ENCODE results near the gene SLC45A2.
"Not testable (repeated sequence)": the region's sequence is repeated elsewhere in the genome, so short reads cannot be mapped to it uniquely, and the experiment has no call there.

SLC45A2 gene

GRCh38 chr5:33957577-33958150 lies 26.8 kb downstream of the SLC45A2 start:
- no peak for ATAC-seq

GRCh38 chr5:33952175-33952574 lies 32.3 kb downstream of the SLC45A2 start:
- not testable (repeated sequence) for ATAC-seq

More at GRCh38 chr5:33957577-33958150, 26.8 kb downstream of the SLC45A2 start:
- no peak for TF ChIP-seq TCF4 (CRISPR knock-in tag; IDR thresholded peaks at IDR 0.05; ENCODE audit: borderline replicate concordance)
- TF ChIP-seq ZFP3 (CRISPR knock-in tag; IDR thresholded peaks at IDR 0.05) = no peak
- TF ChIP-seq ARNTL (CRISPR knock-in tag; IDR thresholded peaks at IDR 0.05; ENCODE audit: borderline replicate concordance, low read depth) = no peak
- TF ChIP-seq ISL1 (CRISPR knock-in tag; IDR thresholded peaks at IDR 0.05) = no peak
- TF ChIP-seq PPARA (CRISPR knock-in tag; IDR thresholded peaks at IDR 0.05; ENCODE audit: borderline replicate concordance) = no peak
- no peak for TF ChIP-seq CREB5 (CRISPR knock-in tag; IDR thresholded peaks at IDR 0.05; ENCODE audit: low read depth)
- TF ChIP-seq SNAI2 (CRISPR knock-in tag; IDR thresholded peaks at IDR 0.05) = no peak
- TF ChIP-seq CSRNP3 (CRISPR knock-in tag; IDR thresholded peaks at IDR 0.05) = no peak
- no peak for TF ChIP-seq ZC3H10 (CRISPR knock-in tag; IDR thresholded peaks at IDR 0.05)
- no peak for TF ChIP-seq ZNF8 (CRISPR knock-in tag; IDR thresholded peaks at IDR 0.05)
- no peak for TF ChIP-seq ZNF565 (CRISPR knock-in tag; conservative IDR thresholded peaks at IDR 0.05; ENCODE audit: low read depth)
- no peak for TF ChIP-seq ZFP30 (CRISPR knock-in tag; IDR thresholded peaks at IDR 0.05)
- no peak for TF ChIP-seq TSHZ2 (CRISPR knock-in tag; IDR thresholded peaks at IDR 0.05)
- TF ChIP-seq ESRRG (CRISPR knock-in tag; IDR thresholded peaks at IDR 0.05) = no peak

- TF ChIP-seq ISL1 (CRISPR knock-in tag; IDR thresholded peaks at IDR 0.05) = no peak
- no peak for TF ChIP-seq ZNF8 (CRISPR knock-in tag; IDR thresholded peaks at IDR 0.05)
- TF ChIP-seq PPARA (CRISPR knock-in tag; IDR thresholded peaks at IDR 0.05; ENCODE audit: borderline replicate concordance) = no peak
- no peak for TF ChIP-seq ZNF565 (CRISPR knock-in tag; conservative IDR thresholded peaks at IDR 0.05; ENCODE audit: low read depth)
- TF ChIP-seq ESRRG (CRISPR knock-in tag; IDR thresholded peaks at IDR 0.05) = no peak
- no peak for TF ChIP-seq TCF4 (CRISPR knock-in tag; IDR thresholded peaks at IDR 0.05; ENCODE audit: borderline replicate concordance)
- no peak for TF ChIP-seq CREB5 (CRISPR knock-in tag; IDR thresholded peaks at IDR 0.05; ENCODE audit: low read depth)
- no peak for TF ChIP-seq ZNF70 (CRISPR knock-in tag; IDR thresholded peaks at IDR 0.05)
- no peak for TF ChIP-seq ARNTL (CRISPR knock-in tag; IDR thresholded peaks at IDR 0.05; ENCODE audit: borderline replicate concordance, low read depth)
- TF ChIP-seq TSHZ2 (CRISPR knock-in tag; IDR thresholded peaks at IDR 0.05) = no peak
- TF ChIP-seq TOX (CRISPR knock-in tag; IDR thresholded peaks at IDR 0.05; ENCODE audit: borderline replicate concordance) = no peak
- TF ChIP-seq CSRNP3 (CRISPR knock-in tag; IDR thresholded peaks at IDR 0.05) = no peak
- TF ChIP-seq CSDC2 (CRISPR knock-in tag; IDR thresholded peaks at IDR 0.05) = no peak
- no peak for TF ChIP-seq ZFP3 (CRISPR knock-in tag; IDR thresholded peaks at IDR 0.05)
- TF ChIP-seq POU6F1 (CRISPR knock-in tag; IDR thresholded peaks at IDR 0.05; ENCODE audit: borderline replicate concordance, low read depth) = no peak
- TF ChIP-seq BACH2 (CRISPR knock-in tag; IDR thresholded peaks at IDR 0.05; ENCODE audit: borderline replicate concordance) = no peak
- TF ChIP-seq ZFP30 (CRISPR knock-in tag; IDR thresholded peaks at IDR 0.05) = no peak
- no peak for TF ChIP-seq PATZ1 (CRISPR knock-in tag; IDR thresholded peaks at IDR 0.05; ENCODE audit: borderline replicate concordance)
- no peak for TF ChIP-seq ZC3H10 (CRISPR knock-in tag; IDR thresholded peaks at IDR 0.05)
- ATAC-seq = no peak
These were observed 39.9 kb downstream of the SLC45A2 start for GRCh38 chr5:33944543-33945132.

Measured in SK-N-SH treated with all-trans-retinoic acid at 6 μM for 48 hours (cell line).